ENCODE results near the gene TH. TPM values are rescaled to one million over a fixed set of nuclear protein-coding genes. Genes with fewer than 3 reads are reported as not detected.
A peak's percentile ranks its signal among the peaks of the same experiment; 100 is the strongest.

TH gene
- total and polyA plus RNA-seq, 2 of the 8 experiments (the other 6 are each of a cell fraction or from before 2014, with no cell fraction given) = 0.09 TPM; not detected in 1

GRCh38 chr11:2190657-2191471 lies 19.2 kb upstream of the TH start:
- Histone ChIP-seq H2BK120ac (replicated peaks; ENCODE audit: low read depth, low read length) (no peak overlapping the region), H2AFZ (ENCODE audit: low read length) (no peak overlapping the region)
- TF ChIP-seq CEBPB (IDR thresholded peaks at IDR 0.05; ENCODE audit: low read depth, low read length) (no peak), EZH2 (IDR thresholded peaks at IDR 0.05; ENCODE audit: low read depth, low read length, severe bottlenecking) (no peak), JUND (IDR thresholded peaks at IDR 0.05; ENCODE audit: low read length) (no peak), POU5F1 (IDR thresholded peaks at IDR 0.05; ENCODE audit: low read depth, low read length) (no peak), NANOG (IDR thresholded peaks at IDR 0.05; ENCODE audit: insufficient read depth, low read depth, low read length, poor library complexity, severe bottlenecking) (no peak), NRF1 (IDR thresholded peaks at IDR 0.05; ENCODE audit: low read depth, low read length) (no peak), ZNF274 (IDR thresholded peaks at IDR 0.05; ENCODE audit: borderline replicate concordance, extremely low read depth, low read length) (no peak), MAFK (IDR thresholded peaks at IDR 0.05; ENCODE audit: low read depth, low read length) (no peak), JUN (IDR thresholded peaks at IDR 0.05; ENCODE audit: low read depth, low read length) (no peak), SIN3A (conservative IDR thresholded peaks at IDR 0.05 in 1 of 2, IDR thresholded peaks at IDR 0.05 in 1 of 2; ENCODE audit: low read depth in 1 of 2, low read length in 2 of 2) (no peak)
- TF ChIP-seq, protein P1, sequence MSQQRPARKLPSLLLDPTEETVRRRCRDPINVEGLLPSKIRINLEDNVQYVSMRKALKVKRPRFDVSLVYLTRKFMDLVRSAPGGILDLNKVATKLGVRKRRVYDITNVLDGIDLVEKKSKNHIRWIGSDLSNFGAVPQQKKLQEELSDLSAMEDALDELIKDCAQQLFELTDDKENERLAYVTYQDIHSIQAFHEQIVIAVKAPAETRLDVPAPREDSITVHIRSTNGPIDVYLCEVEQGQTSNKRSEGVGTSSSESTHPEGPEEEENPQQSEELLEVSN (IDR thresholded peaks at IDR 0.05) = no peak

More at GRCh38 chr11:2190657-2191471, 19.2 kb upstream of the TH start:
- Histone ChIP-seq H3K4me3 (ENCODE audit: extremely low read depth in 1 of 4, insufficient read depth in 2 of 4, low read depth in 3 of 4, low read length in 4 of 4) (no peak overlapping the region), H4K8ac (ENCODE audit: extremely low read depth, insufficient read depth, low read length) (no peak overlapping the region; the same call in 1 of the 2 replicates), H2BK15ac (ENCODE audit: low read length) (no peak overlapping the region), H4K5ac (ENCODE audit: insufficient read length, low read depth, low read length) (no peak overlapping the region), H2BK5ac (ENCODE audit: low read depth, low read length) (no peak overlapping the region), H3K14ac (ENCODE audit: insufficient read length) (no peak overlapping the region), H4K20me1 (replicated peaks in 1 of 2; ENCODE audit: control insufficient read depth in 1 of 2, insufficient read depth in 2 of 2, low read length in 2 of 2) (peaks cover 0 to 12% of the 10 kb centered on the region in 2 experiments), H2BK20ac (ENCODE audit: low read length) (no peak overlapping the region), H3K23me2 (ENCODE audit: low read depth, low read length) (peaks cover 9% of the 10 kb centered on the region; the same call in 1 of the 2 replicates), H3K4ac (replicated peaks; ENCODE audit: insufficient read length, low read depth, low read length) (no peak overlapping the region), H4K91ac (replicated peaks; ENCODE audit: insufficient read length, low read length) (no peak overlapping the region), H3K18ac (ENCODE audit: extremely low read depth, low read length) (no peak overlapping the region), H3K4me1 (replicated peaks in 1 of 4; ENCODE audit: control insufficient read depth in 3 of 4, insufficient read depth in 4 of 4, low read length in 3 of 4) (no peaks in the 10 kb centered on the region; a peak in 2 of 7 replicates), H3K56ac (replicated peaks; ENCODE audit: insufficient read length, low read depth, low read length) (no peak overlapping the region), H3K79me2 (ENCODE audit: control insufficient read depth in 1 of 2, insufficient read depth in 2 of 2, low read length in 2 of 2) (no peaks in the 10 kb centered on the region), H3K27me3 (replicated peaks in 1 of 4; ENCODE audit: control insufficient read depth in 3 of 4, extremely low read depth in 1 of 4, insufficient read depth in 3 of 4, low read length in 3 of 4) (peaks cover 0 to 11% (median 4%) of the 10 kb centered on the region in 4 experiments; a peak in 2 of 7 replicates), H3K4me2 (ENCODE audit: insufficient read depth in 1 of 2, low read depth in 2 of 2, low read length in 2 of 2) (no peak overlapping the region), H3K23ac (ENCODE audit: insufficient read length) (no peak overlapping the region), H3K9ac (replicated peaks in 1 of 4; ENCODE audit: extremely low read depth in 1 of 4, low read depth in 3 of 4, low read length in 3 of 4) (no peak overlapping the region), H3K36me3 (ENCODE audit: control insufficient read depth in 2 of 4, insufficient read depth in 4 of 4, low read length in 3 of 4) (no peaks in the 10 kb centered on the region), H3K27ac (ENCODE audit: low read depth, low read length) (no peak overlapping the region), H3K9me3 (ENCODE audit: insufficient read depth in 2 of 2, low read depth in 1 of 2, low read length in 1 of 2) (no peaks in the 10 kb centered on the region), H2BK12ac (ENCODE audit: low read depth, low read length) (0 out of 2 replicates have a peak overlapping the region, but pooled peaks have one; percentile 17), H2AK5ac (ENCODE audit: low read depth, low read length) (no peak overlapping the region), H3K79me1 (ENCODE audit: low read depth, low read length) (no peaks in the 10 kb centered on the region)
- ChIA-PET POLR2A (ENCODE audit: partially characterized antibody) (no interaction called here), CTCF (ENCODE audit: partially characterized antibody) (interaction anchor here (0.9 to 6.1 kb wide), 2 partner anchors 110 to 177 kb away, joined by 3 to 116 read pairs; partner anchors contain the start of genes C11orf21 and TSPAN32)
- DNase-seq (ENCODE audit: low read depth in 1 of 2, low spot score in 2 of 2) (no peak), FAIRE-seq (no peak)
- WGBS, 2 experiments (ENCODE audit: extremely low coverage in 1 of 2, insufficient coverage in 1 of 2, insufficient read length in 1 of 2, insufficient replicate concordance in 2 of 2, low coverage in 1 of 2, low lambda C conversion rate in 2 of 2, missing lambda C conversion rate in 1 of 2) = 88% methylated on average over 30 of the region's 30 CpGs; no CpG with 5 or more reads in 1 of the 2 experiments
